ENCODE data around the gene CCL20. TPM values are rescaled to one million over a fixed set of nuclear protein-coding genes. Genes with fewer than 3 reads are reported as not detected.

The CCL20 gene
- total RNA-seq, 1 experiment from 2014 or later, result not detected

- TF ChIP-seq KAT7 (CRISPR knock-in tag; IDR thresholded peaks at IDR 0.05; ENCODE audit: borderline replicate concordance), result no peak
These were observed 36.3 kb downstream of the CCL20 start (continued) for GRCh38 chr2:227849906-227850305.

- H3K4me1 Mint-ChIP-seq, result peaks cover 36% of the 10 kb centered on the region
- H3K4me3 Mint-ChIP-seq, result no peak overlapping the region
- ChIA-PET POLR2A (no interaction called here), CTCF (interaction anchor here (2.0 kb wide), 1 partner anchor 9 kb away, joined by 16 read pairs; no protein-coding TSS in a partner anchor)
- TF ChIP-seq JUN (CRISPR knock-in tag; IDR thresholded peaks at IDR 0.05), result no peak
- no peak for TF ChIP-seq ZNF416 (CRISPR knock-in tag; IDR thresholded peaks at IDR 0.05)
- no peak for TF ChIP-seq NR2C2 (CRISPR knock-in tag; IDR thresholded peaks at IDR 0.05)
- no peak for TF ChIP-seq GABPB1 (CRISPR knock-in tag; IDR thresholded peaks at IDR 0.05)
- TF ChIP-seq, protein P1, sequence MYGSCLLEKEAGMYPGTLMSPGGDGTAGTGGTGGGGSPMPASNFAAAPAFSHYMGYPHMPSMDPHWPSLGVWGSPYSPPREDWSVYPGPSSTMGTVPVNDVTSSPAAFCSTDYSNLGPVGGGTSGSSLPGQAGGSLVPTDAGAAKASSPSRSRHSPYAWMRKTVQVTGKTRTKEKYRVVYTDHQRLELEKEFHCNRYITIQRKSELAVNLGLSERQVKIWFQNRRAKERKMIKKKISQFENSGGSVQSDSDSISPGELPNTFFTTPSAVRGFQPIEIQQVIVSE (CRISPR knock-in tag; IDR thresholded peaks at IDR 0.05; ENCODE audit: borderline replicate concordance), result no peak
- TF ChIP-seq ZNF263 (CRISPR knock-in tag; IDR thresholded peaks at IDR 0.05; ENCODE audit: low read depth), result no peak
- no peak for TF ChIP-seq HMGXB4 (CRISPR knock-in tag; IDR thresholded peaks at IDR 0.05)
- TF ChIP-seq, protein P2, sequence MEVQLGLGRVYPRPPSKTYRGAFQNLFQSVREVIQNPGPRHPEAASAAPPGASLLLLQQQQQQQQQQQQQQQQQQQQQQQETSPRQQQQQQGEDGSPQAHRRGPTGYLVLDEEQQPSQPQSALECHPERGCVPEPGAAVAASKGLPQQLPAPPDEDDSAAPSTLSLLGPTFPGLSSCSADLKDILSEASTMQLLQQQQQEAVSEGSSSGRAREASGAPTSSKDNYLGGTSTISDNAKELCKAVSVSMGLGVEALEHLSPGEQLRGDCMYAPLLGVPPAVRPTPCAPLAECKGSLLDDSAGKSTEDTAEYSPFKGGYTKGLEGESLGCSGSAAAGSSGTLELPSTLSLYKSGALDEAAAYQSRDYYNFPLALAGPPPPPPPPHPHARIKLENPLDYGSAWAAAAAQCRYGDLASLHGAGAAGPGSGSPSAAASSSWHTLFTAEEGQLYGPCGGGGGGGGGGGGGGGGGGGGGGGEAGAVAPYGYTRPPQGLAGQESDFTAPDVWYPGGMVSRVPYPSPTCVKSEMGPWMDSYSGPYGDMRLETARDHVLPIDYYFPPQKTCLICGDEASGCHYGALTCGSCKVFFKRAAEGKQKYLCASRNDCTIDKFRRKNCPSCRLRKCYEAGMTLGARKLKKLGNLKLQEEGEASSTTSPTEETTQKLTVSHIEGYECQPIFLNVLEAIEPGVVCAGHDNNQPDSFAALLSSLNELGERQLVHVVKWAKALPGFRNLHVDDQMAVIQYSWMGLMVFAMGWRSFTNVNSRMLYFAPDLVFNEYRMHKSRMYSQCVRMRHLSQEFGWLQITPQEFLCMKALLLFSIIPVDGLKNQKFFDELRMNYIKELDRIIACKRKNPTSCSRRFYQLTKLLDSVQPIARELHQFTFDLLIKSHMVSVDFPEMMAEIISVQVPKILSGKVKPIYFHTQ (CRISPR knock-in tag; IDR thresholded peaks at IDR 0.05), result no peak
- TF ChIP-seq JAZF1 (CRISPR knock-in tag; IDR thresholded peaks at IDR 0.05), result no peak
- TF ChIP-seq TP53 (CRISPR knock-in tag; IDR thresholded peaks at IDR 0.05), result no peak
- no peak for TF ChIP-seq GRHL2 (CRISPR knock-in tag; IDR thresholded peaks at IDR 0.05; ENCODE audit: insufficient replicate concordance, severe bottlenecking)
- peaks cover 7% of the 10 kb centered on the region; the same call in 1 of the 2 replicates for H3K9me3 Mint-ChIP-seq
- H3K27me3 Mint-ChIP-seq (ENCODE audit: low read depth), result 0 out of 2 replicates have a peak, but pooled peaks cover 2% of the 10 kb centered on the region
- ATAC-seq (no peak), DNase-seq (ENCODE audit: low spot score) (no peak)
- no peak overlapping the region for H3K27ac Mint-ChIP-seq
- H3K36me3 Mint-ChIP-seq, result no peaks in the 10 kb centered on the region
These were observed 39.6 kb downstream of the CCL20 start for GRCh38 chr2:227853204-227853629.

- Mint-ChIP-seq H3K36me3 (no peaks in the 10 kb centered on the region), H3K4me1 (peaks cover 30% of the 10 kb centered on the region), H3K9me3 (peaks cover 7% of the 10 kb centered on the region; the same call in 1 of the 2 replicates), H3K27ac (no peak overlapping the region), H3K27me3 (ENCODE audit: low read depth) (0 out of 2 replicates have a peak, but pooled peaks cover 2% of the 10 kb centered on the region), H3K4me3 (no peak overlapping the region)
- DNase-seq (ENCODE audit: low spot score), result no peak
- POLR2A ChIA-PET, result interaction anchor here (1.0 kb wide), 1 partner anchor 8 kb away, joined by 3 read pairs; no protein-coding TSS in a partner anchor
- ATAC-seq, result no peak
- TF ChIP-seq, protein P3, sequence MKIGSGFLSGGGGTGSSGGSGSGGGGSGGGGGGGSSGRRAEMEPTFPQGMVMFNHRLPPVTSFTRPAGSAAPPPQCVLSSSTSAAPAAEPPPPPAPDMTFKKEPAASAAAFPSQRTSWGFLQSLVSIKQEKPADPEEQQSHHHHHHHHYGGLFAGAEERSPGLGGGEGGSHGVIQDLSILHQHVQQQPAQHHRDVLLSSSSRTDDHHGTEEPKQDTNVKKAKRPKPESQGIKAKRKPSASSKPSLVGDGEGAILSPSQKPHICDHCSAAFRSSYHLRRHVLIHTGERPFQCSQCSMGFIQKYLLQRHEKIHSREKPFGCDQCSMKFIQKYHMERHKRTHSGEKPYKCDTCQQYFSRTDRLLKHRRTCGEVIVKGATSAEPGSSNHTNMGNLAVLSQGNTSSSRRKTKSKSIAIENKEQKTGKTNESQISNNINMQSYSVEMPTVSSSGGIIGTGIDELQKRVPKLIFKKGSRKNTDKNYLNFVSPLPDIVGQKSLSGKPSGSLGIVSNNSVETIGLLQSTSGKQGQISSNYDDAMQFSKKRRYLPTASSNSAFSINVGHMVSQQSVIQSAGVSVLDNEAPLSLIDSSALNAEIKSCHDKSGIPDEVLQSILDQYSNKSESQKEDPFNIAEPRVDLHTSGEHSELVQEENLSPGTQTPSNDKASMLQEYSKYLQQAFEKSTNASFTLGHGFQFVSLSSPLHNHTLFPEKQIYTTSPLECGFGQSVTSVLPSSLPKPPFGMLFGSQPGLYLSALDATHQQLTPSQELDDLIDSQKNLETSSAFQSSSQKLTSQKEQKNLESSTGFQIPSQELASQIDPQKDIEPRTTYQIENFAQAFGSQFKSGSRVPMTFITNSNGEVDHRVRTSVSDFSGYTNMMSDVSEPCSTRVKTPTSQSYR (CRISPR knock-in tag; IDR thresholded peaks at IDR 0.05), result no peak
- CTCF ChIA-PET, result interaction anchor here (0.8 to 2.0 kb wide), 2 partner anchors 9 to 80 kb away, joined by 4 to 16 read pairs; no protein-coding TSS in a partner anchor
These were observed 40.2 kb downstream of the CCL20 start for GRCh38 chr2:227853765-227854271.

All from WTC11 (cell line).